HG02798 (cell line): ENCODE results near the gene RASGRP3.
A peak's percentile ranks its signal among the peaks of the same experiment; 100 is the strongest.

Experiments
- ATAC-seq: cut with Tn5 transposase; IDR thresholded peaks from one replicate; pipeline ENCODE4 v1.9.1; 2021; ENCODE audit warnings: mild to moderate bottlenecking; ENCODE audit not compliant: unreplicated experiment, poor library complexity

RASGRP3 gene

DNA sequence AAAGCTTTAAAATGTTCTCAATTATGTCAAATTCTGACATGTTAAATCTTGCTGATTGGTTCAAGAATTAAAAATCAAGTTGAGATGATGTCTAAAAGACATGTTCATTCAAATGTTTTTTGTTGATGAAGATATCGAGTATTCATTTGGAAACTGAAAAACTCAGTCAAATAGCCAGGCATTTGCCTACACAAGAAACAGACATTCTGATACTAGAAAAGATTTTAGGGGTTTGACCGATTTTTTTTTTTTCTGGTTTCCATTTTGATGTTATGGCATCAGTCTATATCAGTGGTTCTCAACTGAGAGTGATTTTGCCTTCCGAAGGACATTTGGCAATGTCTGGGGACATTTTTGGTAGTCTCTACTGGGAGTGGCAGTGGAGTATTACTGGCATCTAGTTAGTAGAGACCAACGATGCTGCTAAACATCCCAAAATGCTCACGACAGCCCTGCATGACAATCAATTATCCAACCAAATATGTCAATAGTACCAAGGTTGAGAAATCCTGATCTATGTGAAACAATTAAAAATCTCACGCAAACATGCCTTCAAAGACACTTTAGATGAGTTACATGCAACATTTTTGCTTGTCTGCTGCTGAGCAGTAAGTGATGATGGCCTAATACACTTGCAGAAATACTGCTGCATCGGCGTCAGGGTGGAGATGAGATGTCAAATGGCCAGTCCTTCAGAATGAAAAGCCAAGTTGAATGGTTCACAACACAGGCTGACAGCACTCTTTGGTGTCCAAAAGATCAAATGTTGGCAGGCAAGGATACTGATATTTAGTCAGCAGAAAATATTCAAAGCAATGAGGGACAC is 12.5 kb downstream of the RASGRP3 start:
- ATAC-seq = peak; percentile 63

DNA sequence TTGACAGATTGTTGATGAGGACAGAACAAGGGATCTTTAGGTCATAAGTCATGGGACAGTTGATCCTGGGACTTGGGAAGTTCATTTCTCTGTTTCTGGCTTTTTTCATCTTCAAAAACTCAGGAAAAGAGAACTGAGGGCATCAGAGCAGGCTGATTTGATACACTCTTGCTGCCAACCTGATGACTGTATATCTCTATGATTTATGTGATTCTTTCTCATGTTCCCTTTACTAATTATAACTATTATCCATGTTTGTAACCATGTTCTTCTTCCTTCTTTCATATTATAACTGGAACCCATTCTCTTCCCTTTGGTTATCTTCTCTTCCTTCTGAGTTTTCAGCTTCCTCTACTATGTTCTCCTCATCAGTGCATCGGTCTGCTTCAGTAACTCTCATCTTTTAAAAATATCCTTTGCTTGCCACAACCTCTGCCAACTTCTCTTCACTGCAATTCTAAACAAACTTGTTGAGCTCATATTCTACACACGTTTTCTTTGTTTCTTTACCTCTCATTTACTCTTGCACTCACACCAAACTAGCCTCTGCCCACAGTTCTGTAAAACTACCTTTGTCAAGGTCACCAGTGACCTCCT is 13.5 kb downstream of the RASGRP3 start:
- ATAC-seq = no peak

DNA sequence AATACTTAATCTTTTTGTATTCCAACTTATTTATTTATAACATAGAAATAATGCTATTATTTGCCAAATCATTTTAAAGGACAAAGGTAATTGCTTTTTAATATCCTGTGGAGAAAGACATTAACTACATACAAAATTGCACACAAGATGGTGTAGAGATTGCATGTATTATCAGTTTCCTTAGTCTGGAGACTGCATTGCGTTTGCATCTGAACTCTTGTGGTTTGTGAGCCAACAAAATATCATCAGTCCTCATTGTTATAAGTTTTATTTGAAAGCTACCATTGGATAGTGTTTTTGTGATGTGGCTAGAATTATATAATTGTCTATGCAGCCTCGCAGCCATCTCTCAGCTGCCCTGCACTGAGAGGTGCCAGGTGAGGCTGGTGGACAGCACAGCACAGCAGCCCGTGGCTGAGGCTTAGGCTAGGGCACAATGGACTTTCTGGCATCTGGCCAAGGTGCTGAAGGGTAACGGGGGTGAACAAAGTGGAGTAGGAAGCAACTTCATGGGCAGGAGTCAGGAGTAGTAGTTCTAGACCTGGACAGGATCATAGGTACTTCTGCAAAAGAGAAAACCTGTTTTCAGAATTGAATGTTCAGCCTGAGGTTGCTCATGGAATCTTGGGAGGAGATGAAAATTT is 15.1 kb downstream of the RASGRP3 start:
- no peak for ATAC-seq

DNA sequence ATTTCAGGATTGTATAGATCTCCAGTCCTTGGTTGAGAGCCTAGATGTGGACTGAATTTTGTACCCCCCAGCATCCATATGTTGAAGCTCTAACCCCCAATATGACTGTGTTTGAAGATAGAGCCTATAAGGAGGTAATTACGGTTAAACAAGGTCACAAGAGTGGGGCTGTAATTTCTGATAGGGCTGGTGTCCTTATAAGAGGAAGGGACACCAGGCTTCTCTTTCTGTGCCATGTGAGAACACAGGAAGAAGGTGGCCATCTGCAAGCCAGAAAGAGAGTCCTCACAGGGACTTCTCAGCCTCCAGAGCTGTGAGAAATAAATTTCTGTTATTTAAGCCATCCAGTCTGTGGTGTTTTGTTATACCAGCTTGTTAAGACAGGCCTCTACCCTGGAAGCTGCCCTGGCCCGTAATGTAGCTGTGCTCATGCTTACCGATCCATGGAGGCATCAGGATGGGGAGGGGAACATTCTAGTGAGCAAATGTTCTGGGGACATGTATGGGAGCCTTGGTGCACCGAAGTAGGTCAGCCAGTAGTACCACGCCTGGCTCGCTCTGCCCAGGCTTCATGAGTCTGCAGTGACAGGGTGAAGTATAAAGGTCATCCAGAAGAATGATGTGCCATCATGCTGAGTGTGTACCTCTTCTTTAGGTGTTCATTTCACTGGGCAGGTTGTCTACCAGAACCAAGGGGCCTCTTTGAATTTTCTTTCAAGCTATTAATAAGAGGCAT is 16.1 kb downstream of the RASGRP3 start:
- ATAC-seq = no peak

DNA sequence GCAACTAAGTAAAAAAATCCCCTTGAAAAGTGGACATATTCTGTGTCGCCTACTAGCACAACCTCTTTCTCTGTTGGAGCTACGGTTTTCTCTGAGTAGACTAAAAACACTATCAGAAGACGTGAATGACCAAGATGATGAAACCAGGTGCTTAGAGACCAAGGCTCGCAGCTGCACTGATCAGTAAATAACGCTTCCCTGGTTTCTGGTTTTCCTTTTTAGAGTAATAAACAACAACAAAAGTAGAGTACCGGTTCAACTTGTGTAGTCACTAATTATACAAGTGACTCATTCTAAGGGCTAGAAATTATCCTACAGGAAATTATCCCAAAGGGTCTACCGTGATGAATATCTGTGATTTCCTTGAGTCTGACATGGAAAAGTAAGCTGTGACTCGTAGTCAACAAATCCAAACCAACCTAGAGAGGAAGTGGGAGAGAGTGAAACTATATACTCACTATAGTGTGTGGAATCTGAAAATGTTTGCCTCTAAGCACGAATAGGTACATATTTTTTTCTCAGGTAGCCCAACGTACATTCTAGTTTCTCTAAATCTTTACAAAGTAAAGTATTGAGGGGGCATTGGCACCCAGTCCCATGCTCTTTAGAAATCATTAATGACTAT is 17.8 kb downstream of the RASGRP3 start:
- ATAC-seq = peak; percentile 68

DNA sequence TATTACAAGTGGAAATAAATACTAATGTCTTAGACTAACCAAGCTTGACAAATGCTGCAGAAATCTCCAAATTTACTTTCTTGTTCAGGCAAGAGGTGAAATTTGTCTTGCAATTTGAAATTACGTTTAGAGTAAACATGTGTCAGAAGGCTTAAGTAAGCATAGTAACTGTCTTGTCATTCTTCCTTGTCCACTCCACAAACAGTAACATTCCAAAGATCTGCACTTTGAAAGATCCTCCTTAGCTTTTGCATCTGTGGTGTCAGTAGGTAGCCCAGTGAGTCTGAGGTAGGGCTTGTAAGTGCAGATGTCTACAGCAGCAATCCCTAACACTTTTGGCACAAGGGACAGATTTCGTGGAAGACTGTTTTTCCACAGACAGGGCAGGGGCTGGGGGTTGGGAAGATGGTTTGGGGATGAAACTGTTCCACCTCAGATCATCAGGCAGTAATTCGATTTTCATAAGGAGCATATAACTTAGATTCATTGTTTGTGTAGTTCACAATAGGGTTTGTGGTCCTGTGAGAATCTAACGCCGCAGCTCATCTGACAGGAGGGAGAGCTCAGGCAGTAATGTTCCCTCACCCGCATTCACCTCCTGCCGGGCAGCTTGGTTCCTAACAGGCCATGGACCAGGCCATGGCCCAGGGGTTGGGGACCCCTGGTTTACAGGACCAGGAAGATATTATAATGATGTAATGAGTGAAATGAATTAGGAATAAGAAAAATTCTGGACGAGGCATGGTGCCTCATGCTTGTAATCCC is 18.6 kb downstream of the RASGRP3 start:
- no peak for ATAC-seq

DNA sequence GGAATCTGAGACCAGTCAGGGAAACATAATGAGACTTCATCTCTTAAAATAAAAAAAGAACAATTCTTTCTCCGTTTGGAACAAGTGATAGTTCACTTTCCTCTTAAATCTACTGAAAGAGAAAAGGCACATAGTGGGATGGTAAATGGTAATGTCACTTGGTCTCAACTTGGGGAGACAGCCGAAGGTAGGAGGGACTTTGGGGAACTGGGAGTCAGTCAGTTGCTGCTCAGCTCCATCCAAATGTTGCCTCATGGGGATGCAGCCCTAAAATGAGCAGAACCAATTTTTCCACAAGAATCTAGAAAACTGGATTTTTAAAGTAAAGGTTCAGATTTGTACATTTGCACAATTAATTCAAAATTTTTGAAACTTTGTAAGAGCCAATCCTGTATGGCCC is 19.2 kb downstream of the RASGRP3 start:
- ATAC-seq = no peak

DNA sequence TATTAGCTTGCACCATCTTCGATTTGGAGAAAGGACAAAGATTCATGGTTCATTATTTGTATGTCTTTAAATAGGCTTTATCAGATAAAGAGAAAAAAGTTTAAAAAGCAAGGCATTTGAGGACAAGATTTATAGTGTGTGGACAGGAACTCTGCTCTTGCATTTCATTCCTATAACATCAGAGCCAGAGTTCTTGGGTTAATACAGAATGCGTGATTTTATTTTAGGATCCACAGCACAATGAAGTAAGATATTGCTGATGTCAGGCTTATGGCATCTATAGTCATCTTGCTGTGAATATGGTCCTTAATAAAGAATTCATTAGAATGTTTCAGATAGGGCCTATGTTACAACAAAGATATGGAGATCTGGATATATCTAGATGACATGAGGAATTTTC is 19.7 kb downstream of the RASGRP3 start:
- ATAC-seq = no peak

DNA sequence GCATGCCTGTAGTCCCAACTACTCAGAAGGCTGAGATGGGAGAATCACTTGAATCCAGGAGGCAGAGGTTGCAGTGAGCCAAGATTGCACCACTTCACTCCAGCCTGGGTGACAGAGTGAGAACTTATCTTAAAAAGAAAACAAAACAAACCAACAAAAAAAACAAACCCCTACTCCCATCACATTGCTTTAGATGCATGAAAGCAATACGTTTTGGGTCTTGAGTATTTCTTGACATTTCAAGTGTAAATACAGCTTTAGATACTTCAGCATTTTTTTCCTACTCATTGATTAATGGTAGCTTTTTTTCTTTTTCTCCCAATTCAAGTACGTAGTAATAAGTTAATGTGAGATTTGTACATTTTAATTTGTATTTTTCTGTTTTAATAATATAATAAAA is 20.3 kb downstream of the RASGRP3 start:
- ATAC-seq = no peak

DNA sequence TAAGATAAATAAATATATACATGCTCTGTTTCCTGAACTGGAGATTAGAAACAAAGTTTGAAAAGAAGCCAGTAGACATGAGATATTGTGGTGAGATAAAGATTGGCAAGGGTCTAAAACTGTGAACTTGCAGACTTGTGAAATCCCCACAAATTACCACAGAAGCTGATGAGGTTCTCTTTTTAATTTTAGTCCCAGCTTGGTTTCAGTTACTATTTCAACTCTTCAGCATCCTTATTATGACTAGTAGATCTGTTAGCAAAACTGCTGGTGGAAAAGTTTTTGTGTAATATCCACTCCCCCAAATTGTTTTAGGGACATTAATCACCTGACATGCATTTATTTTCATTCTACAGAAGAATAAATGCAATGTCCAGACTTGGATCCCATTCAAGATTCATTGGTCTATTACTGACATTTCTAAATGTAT is 20.8 kb downstream of the RASGRP3 start:
- peak; percentile 50 for ATAC-seq

DNA sequence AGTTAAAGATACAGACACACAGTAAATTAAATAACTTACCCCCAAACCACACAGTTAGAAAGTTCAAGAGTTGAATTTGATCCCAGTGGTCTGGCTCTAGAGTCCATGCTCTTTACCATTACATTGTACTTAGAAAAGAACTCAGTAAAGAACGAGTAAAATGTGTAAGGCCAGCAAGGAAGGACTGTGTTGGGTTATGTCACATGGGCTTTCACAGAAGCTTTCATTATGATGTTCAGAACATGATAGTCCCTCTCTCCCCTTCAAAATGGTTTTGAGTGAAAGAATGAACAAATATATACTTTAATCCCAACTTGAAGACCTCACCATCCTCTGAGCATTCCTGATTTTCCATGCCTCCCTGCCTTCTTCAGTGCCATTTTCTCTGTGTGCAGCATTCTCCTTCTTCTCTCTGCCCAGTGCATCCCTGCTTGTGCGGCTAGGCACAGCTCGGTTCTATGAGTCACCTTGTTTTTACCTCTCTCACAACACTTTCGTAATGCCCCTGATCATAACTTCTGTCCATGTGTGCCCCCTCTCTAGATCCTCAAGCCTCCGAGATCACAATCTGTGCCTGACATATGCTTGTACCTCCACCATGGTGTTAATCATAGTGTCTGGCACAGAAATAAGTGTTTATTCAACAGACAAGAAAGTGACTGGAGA is 22.0 kb downstream of the RASGRP3 start:
- ATAC-seq = peak; percentile 23

DNA sequence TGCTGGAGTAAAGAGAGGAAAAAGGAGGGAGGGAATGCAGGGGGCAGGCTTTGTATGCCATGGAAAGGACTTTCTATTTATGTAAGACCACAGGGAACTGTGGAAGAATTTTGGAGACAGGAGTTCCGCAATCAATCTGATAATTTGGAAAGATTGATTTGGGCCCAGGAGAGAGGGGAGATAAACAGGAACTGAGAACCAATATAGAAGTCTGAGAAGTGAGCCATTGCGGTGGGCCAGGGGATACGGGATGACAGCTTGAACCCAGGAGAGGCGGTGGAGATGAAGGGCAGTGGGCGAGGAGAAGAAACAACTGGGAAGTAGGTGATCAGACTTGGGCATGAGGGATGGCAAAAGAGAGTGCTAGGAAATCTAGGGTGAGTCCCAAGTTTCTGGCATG is 23.7 kb downstream of the RASGRP3 start:
- ATAC-seq = no peak

DNA sequence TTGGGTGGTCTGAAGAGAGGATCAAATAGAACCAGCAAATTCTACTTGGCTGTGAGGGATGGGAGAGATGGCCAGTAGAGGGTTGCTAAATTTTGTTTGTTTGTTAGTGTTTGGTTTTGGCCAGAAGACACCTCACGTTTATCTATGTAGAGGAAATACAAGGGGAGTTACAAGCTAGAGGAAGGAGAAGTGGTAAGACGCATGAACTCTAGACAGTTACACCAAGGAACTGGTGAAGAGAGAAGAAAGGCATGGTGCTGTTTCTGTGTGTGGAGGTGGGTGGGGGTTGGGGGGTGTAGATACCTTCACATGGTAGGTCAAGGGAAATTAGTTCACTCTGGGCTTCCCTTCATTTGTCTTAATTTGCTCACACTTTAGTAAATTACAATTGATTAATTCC is 25.6 kb downstream of the RASGRP3 start:
- ATAC-seq = no peak

DNA sequence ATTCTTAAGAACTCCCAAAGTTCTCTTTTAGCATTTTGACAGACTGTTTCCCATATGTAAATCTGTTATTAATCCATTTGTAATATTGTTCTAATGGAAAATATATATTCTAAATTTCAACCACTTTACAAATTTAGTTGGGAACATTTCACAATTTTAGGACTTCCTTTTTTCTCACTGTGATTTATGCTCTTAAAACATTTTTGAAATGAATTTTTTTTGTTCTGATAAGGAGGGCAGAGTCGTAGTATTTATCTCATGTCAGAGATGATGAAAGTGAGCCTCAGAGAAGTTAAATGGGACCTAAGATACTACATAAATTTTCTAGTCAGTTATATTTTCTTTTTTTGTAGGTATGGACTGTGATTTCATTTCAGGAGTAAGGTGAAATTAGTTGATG is 26.6 kb downstream of the RASGRP3 start:
- no peak for ATAC-seq

DNA sequence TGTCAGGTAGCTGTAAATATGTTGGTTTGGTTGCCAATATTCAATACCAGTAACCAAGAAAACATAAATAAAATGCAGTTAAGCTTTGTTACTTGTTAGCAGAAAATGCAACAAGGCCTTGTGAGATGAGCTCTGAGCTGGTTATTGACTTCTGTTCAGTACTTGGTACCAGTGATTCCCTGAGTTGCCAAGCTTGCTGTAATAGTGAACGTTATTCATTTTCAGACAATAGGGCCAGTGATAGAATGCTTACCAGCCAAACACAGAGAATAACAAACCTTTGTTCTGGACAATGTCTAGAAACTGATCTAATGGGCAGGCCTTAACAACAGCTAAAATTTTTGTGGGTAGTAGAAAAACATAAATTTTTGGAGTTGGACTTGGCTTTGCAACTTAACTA is 29.5 kb downstream of the RASGRP3 start:
- no peak for ATAC-seq

DNA sequence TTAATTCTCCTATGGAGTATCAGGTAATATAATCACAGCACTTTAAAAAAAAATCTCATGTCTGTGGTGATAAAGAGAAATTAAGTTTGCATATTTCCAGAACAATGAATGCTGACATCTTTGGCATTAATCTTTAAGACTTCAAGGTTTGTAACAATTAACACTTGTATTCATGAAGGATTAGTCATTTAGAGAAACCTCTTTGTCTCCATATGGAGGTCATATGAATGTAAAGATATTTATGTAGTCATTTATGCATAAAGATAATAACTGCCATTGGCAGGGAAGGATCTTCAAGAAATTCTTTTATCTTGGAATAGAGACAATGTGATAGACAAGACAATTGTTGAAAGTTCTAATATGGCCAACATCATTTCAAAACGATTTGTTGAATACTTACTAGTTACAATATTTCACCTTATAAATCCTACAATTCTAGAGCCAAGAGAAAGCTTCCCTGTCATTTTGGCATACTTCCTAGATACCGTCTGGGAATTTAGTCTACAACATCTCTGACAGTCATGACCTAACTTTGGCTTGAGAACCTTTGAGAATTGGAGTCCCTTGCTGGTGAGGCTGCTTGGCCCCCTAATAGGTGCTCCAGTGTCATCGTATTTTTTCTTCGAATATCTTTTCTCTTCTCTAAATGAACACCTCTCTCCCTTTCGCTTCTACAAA is 33.6 kb downstream of the RASGRP3 start:
- no peak for ATAC-seq

DNA sequence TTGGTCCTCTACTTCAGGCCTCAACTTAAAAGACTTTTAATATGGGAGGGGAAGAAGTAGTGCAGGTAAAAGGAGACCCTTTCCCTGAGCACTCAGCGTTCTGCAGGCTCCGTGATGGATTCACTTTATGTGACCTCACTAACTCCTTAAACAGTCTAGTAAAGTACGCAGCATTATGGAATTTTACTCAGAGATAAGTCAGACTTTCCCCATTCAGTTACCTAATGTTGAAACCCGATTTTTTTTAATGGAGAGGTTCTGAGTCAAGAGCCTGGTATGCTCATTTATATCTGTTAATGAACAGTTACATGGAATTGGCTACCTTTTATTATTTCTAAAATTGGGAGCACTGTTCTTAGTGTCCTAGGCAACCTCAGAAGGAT is 34.1 kb downstream of the RASGRP3 start:
- ATAC-seq = no peak

DNA sequence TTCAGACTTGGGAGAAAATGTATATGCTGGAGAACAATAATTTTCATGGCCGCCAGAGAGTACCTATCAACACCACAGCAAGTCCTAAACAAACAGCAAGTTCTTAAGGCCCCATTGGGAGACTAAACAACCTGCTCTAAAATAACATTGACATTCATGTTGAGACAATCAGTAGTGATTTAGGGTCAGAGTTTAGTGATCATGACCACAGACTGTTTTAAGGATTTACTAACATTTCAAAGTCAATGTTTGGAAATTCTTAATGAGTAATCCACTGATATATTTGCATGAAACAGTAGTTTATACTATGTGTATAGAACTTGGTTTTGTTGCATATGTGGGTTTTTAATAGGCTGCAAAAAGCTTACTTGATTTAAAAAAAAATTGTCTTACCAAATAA is 34.7 kb downstream of the RASGRP3 start:
- ATAC-seq = no peak

DNA sequence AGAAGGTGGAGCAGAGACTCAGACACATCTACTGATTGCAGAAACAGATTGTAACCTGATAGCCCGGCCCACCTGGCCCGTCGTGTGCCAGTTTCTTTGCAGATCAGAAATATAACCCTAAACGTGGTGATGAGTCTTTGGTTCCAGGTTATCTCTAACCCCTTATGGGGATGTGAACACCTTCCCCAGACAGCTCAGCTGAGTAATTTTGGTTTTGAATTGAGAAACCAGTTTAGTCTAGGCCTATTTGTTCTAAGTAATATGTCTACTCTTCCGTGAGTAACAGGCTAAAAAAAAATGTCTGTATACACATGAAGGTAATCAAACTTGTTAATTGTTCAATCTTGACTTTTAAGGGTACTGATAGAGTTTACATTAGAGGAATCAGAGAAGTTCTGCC is 35.7 kb downstream of the RASGRP3 start:
- ATAC-seq = no peak
